Cardiac septum (tissue), 1 donor: ENCODE results near the gene STK33. TPM values are rescaled to one million over a fixed set of nuclear protein-coding genes. Genes with fewer than 3 reads are reported as not detected.

Experiments
- DNase-seq: peaks from one replicate; pipeline ENCODE4 v3.0.0-alpha.2; 2020; ENCODE audit warnings: low spot score
- intact Hi-C: fragments of 100-400 bp; cut with DNase I; formaldehyde crosslinking; loops from one replicate; pipeline ENCODE4 v1.14.0; 2022
- total RNA-seq: library from RNA; stranded (reverse); fragmentation: NEBNext Ultra II Directional; extraction: Animal tissue kit (Norgen Biotek cat#: 25700); gene quantifications from one replicate; pipeline ENCODE4 v1.2.1, GENCODE V29; 2021
- donor health status: DM: no; HTN: no; CAD: no.

The STK33 gene
- total RNA-seq, 1 donor from 2014 or later, result 24.8 TPM

DNA sequence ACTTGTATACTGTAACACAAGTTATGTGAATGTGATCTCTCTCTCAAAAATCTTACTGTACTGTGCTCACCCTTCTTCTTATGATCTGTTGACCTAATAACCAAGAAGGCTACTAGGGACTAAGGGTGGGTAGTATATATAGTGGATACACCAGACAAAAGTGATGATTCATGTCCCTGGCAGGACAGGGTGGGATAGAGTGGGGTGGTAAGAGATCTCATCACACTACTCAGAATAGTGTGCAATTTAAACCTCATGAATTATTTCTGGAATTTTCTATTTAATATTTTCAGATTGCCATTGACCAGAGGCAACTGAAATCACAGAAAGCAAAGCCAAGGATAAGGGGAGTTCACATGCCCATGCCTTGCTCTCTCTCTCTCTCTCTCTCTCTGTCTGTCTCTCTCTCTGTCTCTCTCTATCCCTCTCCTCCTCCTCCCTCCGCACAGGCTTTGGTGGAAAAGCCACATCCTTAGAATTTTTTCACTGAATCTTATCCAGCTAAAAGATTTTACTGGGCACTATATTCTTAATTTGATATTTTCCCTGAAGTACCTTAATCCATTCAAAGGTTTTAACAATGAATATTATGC, 12.0 kb upstream of the STK33 start:
- no peak for DNase-seq
- intact Hi-C loops, result loop anchor here (10.0 kb wide), 1 partner anchor 199 kb away; no protein-coding TSS in a partner anchor

DNA sequence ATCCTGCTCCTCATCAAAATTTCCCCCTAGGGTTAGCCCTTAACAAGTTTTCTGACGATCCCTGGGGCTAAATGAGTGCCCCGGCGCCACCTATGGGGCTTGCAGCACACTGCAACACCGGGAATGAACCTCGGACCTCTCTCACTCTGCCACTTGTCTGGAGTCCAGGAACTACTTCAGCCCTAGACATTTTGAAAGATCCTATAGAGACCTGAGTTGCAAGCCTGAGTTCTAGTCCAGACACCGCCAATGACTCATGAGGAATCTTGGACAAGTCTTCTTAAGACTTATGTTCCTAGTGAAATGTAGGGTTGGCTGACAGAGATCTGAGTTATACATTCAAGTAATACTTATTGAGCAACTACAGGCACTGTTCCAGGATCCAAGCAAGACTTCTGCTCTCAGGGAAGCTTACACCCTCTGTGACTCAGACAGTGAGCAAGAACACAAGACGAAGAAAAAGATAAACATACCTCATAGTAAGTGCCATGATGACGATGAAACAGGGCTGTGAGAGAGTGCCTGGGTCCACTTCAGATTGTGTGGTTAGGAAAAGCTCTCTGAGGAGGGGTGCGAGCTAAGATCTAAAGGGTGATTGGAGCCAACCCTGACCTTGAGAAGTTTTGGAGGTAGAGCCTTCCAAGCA, 10.2 kb upstream of the STK33 start:
- intact Hi-C loops, result loop anchor here (10.0 kb wide), 1 partner anchor 201 kb away; no protein-coding TSS in a partner anchor
- DNase-seq, result no peak

DNA sequence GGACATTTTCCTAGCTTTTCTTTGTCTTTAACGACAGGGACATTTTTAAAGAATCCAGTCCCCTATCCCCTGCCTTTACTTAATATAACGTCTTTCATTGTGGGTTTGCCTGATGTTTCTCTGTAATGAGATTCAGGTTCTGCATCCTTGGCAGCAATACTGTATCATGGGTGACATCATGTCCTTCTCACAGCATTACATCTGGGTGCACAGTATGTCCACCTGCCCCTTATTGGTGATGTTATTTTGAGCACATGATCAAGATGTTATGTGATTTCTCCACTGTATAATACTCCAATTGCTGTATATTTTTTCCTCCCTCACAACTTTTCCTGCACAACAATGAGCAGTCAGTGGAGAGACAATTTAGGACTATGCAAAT, 9.7 kb upstream of the STK33 start:
- intact Hi-C loops, result loop anchor here (10.0 kb wide), 1 partner anchor 201 kb away; no protein-coding TSS in a partner anchor
- no peak for DNase-seq

- intact Hi-C loops, result loop anchor here (10.0 kb wide), 1 partner anchor 203 kb away; no protein-coding TSS in a partner anchor
- DNase-seq, result no peak
Observed at GRCh38 chr11:8601376-8602133, 7.5 kb upstream of the STK33 start.

DNA sequence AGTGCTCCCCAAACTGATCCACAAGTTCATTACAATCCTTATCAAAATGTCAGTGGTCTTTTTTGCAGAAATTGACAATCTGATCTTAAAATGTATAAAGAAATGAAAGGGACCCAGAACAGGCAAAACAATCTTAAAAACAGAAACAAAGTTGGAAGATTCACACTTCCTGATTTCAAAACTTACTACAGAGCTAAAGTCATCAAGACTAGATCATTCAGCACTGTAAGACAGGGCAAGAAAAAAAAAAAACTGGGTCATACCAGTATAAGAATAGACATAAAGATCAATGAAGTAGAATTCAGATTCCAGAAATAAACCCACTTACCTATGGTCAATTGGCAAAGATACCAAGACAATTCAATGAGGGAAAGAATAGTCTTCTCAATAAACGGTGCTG, 4.5 kb upstream of the STK33 start:
- intact Hi-C loops, result no loop called here

GRCh38 chr11:8597182-8597581, 3.2 kb upstream of the STK33 start:
- DNase-seq, result no peak
- intact Hi-C loops, result no loop called here

More for the DNA sequence above, 4.5 kb upstream of the STK33 start:
- no peak for DNase-seq

GRCh38 chr11:8596504-8597046, 2.5 kb upstream of the STK33 start:
- intact Hi-C loops, result no loop called here
- no peak for DNase-seq

- intact Hi-C loops, result no loop called here
- no peak for DNase-seq
Observed at GRCh38 chr11:8593455-8593854, 573 bp downstream of the STK33 start.

DNA sequence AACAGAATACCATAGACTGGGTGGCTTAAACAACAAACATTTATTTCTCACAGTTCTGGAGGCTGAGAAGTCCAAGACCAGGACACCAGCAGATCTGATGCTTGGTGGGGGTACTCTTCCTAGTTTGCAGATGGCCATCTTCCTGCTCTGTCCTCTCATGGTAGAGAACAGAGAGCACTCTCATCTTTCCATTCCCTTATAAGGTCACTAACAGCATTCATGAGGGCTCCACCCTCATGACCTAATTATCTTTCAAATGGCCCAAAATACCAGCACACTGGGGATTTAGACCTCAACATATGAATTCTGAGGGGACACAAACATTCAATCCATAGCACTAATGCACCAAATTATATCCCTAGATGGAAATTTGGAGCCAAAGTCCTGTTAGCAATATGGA, 6.1 kb downstream of the STK33 start:
- intact Hi-C loops, result no loop called here
- DNase-seq, result no peak

GRCh38 chr11:8586805-8587204, 7.2 kb downstream of the STK33 start:
- no peak for DNase-seq
- intact Hi-C loops, result no loop called here

- DNase-seq, result no peak
- intact Hi-C loops, result no loop called here
Observed at GRCh38 chr11:8586184-8586583, 7.8 kb downstream of the STK33 start.

- intact Hi-C loops, result no loop called here
- DNase-seq, result no peak
Observed at GRCh38 chr11:8584511-8584910, 9.5 kb downstream of the STK33 start.

- intact Hi-C loops, result no loop called here
Observed at GRCh38 chr11:8584082-8584481, 9.9 kb downstream of the STK33 start.

DNA sequence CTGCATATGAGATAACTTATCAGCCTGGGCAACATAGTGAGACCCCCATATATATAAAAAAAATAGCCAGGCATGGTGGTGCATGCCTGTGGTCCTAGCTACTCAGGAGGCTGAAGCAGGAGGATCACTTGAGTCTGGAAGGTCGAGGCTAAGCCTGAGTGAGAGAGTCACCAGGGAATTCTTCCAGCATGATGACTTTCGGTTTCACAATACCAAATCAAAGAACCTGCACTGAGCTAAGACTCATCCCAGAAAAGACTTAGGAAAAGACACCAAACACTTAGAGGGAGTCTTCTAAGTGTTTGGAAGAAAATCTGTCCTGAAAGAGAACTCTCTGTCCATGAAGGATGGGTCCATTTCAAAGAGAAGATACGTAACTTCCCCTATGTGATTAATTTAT, 12.7 kb downstream of the STK33 start:
- no peak for DNase-seq
- intact Hi-C loops, result no loop called here

More at GRCh38 chr11:8584082-8584481, 9.9 kb downstream of the STK33 start:
- DNase-seq, result no peak

GRCh38 chr11:8577791-8578581, 16.0 kb downstream of the STK33 start:
- intact Hi-C loops, result no loop called here

GRCh38 chr11:8574798-8575197, 19.2 kb downstream of the STK33 start:
- no peak for DNase-seq
- intact Hi-C loops, result no loop called here

More at GRCh38 chr11:8577791-8578581, 16.0 kb downstream of the STK33 start:
- DNase-seq, result no peak

DNA sequence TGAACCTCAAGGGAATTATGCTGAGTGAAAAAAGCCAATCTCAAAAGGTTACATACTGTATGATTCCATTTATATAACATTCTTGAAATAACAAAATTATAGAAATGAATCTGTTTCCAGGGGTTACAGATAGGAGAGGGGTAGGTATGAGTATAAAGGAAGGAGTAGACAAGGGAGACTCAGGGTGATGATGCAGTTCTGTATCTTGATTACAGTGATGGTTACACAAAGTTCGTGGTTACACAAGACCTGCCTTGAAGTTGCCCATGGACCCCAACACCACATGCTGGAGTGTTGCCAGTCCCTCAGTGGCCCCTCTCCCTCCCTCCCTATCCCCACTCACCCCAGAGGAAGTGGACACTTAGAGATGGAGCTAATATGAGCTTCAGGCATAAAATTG, 20.3 kb downstream of the STK33 start:
- DNase-seq, result no peak
- intact Hi-C loops, result no loop called here

- intact Hi-C loops, result loop anchor here (5.0 kb wide), 1 partner anchor 230 kb away; no protein-coding TSS in a partner anchor
- no peak for DNase-seq
Observed at GRCh38 chr11:8567602-8568198, 26.3 kb downstream of the STK33 start.

- no peak for DNase-seq
- intact Hi-C loops, result loop anchor here (5.0 kb wide), 1 partner anchor 229 kb away; no protein-coding TSS in a partner anchor
Observed at GRCh38 chr11:8566613-8567210, 27.3 kb downstream of the STK33 start.
